OCI-LY3 (cell line): ENCODE data around the gene EFNB3.

Experiments
- CTCF ChIP-seq: fragments of 200-600, 300-600 bp; sonication (generic); IDR thresholded peaks from 2 replicates; pipeline ENCODE4 v1.5.1; 2014; ENCODE audit warnings: antibody characterized with exemption, low read length, low read depth
- EZH2phosphoT487 ChIP-seq: fragments of 200-600 bp; shearing (Covaris generic); IDR thresholded peaks from 2 replicates; pipeline ENCODE4 v1.6.1; 2018; ENCODE audit warnings: antibody characterized with exemption, mixed run types, low read depth

GRCh38 chr17:7705269-7706255 lies 560 bp downstream of the EFNB3 start:
- no peak for TF ChIP-seq CTCF
- no peak for TF ChIP-seq EZH2phosphoT487
